HCT116 (cell line): Measurements from ENCODE around the gene IL36B.
"Not testable (repeated sequence)": the region's sequence is repeated elsewhere in the genome, so short reads cannot be mapped to it uniquely, and the experiment has no call there.

Experiments used
- CTCF ChIP-seq, 3 experiments: fragments of 200-600 bp in 1 of 3; sonication (generic) in 1 of 3; IDR thresholded peaks in 2 of 3; conservative IDR thresholded peaks in 1 of 3; 2 replicates each; pipeline ENCODE4 v1.5.1; 2012 to 2017; ENCODE audit warnings: low read depth in 2 of 3, low read length in 2 of 3, antibody characterized with exemption in 1 of 3, borderline replicate concordance in 1 of 3, control low read depth in 1 of 3, mild to moderate bottlenecking in 1 of 3, mixed read lengths in 1 of 3, mixed run types in 1 of 3, moderate library complexity in 1 of 3; ENCODE audit not compliant: insufficient read depth in 1 of 3
- EZH2 ChIP-seq: fragments of 200-600 bp; sonication (generic); IDR thresholded peaks from 2 replicates; pipeline ENCODE4 v1.6.1; 2017; ENCODE audit warnings: antibody characterized with exemption, mixed run types
- EZH2phosphoT487 ChIP-seq: fragments of 200-600 bp; IDR thresholded peaks from 2 replicates; pipeline ENCODE4 v1.6.1; 2018; ENCODE audit warnings: antibody characterized with exemption, borderline replicate concordance
- POLR2A ChIP-seq: IDR thresholded peaks from 2 replicates; pipeline ENCODE4 v1.7.0; 2011; ENCODE audit warnings: borderline replicate concordance; ENCODE audit not compliant: insufficient read depth, insufficient read length; ENCODE audit errors: extremely low read depth
- RAD21 ChIP-seq: IDR thresholded peaks from 2 replicates; pipeline ENCODE4 v1.6.1; 2012; ENCODE audit warnings: low read depth, mild to moderate bottlenecking
- REST ChIP-seq: IDR thresholded peaks from 2 replicates; pipeline ENCODE4 v1.6.1; 2012; ENCODE audit warnings: low read depth
- SIN3A ChIP-seq: IDR thresholded peaks from 2 replicates; pipeline ENCODE4 v1.6.1; 2012; ENCODE audit warnings: low read depth
- SP1 ChIP-seq: IDR thresholded peaks from 2 replicates; pipeline ENCODE4 v1.6.1; 2012; ENCODE audit warnings: low read depth
- YY1 ChIP-seq: IDR thresholded peaks from 2 replicates; pipeline ENCODE4 v1.6.1; 2011; ENCODE audit warnings: low read length, low read depth, moderate library complexity, mild to moderate bottlenecking; ENCODE audit not compliant: insufficient replicate concordance; ENCODE audit errors: extremely low read depth
- ZFX ChIP-seq: fragments of 450-650 bp; IDR thresholded peaks from 2 replicates; pipeline ENCODE4 v1.6.1; 2017
- ZNF274 ChIP-seq: fragments of 200-500 bp; sonication (Bioruptor generic); IDR thresholded peaks from 2 replicates; pipeline ENCODE4 v1.6.1; 2014; ENCODE audit warnings: mild to moderate bottlenecking, low read depth, low read length, inconsistent platforms

GRCh38 chr2:113096842-113097618 is 44.4 kb upstream of the IL36B start:
- not testable (repeated sequence) for TF ChIP-seq CTCF (IDR thresholded peaks at IDR 0.05 in 2 of 3, conservative IDR thresholded peaks at IDR 0.05 in 1 of 3; ENCODE audit: borderline replicate concordance in 1 of 3, insufficient read depth in 1 of 3, low read depth in 2 of 3, low read length in 2 of 3); ZFX; SIN3A; YY1; SP1; ZNF274; EZH2phosphoT487; EZH2; POLR2A; REST; RAD21
